ENCODE results near the gene NOP56. TPM values are rescaled to one million over a fixed set of nuclear protein-coding genes. Genes with fewer than 3 reads are reported as not detected.
A peak's percentile ranks its signal among the peaks of the same experiment; 100 is the strongest.

NOP56 gene, protein sequence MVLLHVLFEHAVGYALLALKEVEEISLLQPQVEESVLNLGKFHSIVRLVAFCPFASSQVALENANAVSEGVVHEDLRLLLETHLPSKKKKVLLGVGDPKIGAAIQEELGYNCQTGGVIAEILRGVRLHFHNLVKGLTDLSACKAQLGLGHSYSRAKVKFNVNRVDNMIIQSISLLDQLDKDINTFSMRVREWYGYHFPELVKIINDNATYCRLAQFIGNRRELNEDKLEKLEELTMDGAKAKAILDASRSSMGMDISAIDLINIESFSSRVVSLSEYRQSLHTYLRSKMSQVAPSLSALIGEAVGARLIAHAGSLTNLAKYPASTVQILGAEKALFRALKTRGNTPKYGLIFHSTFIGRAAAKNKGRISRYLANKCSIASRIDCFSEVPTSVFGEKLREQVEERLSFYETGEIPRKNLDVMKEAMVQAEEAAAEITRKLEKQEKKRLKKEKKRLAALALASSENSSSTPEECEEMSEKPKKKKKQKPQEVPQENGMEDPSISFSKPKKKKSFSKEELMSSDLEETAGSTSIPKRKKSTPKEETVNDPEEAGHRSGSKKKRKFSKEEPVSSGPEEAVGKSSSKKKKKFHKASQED
- 119 TPM for total RNA-seq

DNA sequence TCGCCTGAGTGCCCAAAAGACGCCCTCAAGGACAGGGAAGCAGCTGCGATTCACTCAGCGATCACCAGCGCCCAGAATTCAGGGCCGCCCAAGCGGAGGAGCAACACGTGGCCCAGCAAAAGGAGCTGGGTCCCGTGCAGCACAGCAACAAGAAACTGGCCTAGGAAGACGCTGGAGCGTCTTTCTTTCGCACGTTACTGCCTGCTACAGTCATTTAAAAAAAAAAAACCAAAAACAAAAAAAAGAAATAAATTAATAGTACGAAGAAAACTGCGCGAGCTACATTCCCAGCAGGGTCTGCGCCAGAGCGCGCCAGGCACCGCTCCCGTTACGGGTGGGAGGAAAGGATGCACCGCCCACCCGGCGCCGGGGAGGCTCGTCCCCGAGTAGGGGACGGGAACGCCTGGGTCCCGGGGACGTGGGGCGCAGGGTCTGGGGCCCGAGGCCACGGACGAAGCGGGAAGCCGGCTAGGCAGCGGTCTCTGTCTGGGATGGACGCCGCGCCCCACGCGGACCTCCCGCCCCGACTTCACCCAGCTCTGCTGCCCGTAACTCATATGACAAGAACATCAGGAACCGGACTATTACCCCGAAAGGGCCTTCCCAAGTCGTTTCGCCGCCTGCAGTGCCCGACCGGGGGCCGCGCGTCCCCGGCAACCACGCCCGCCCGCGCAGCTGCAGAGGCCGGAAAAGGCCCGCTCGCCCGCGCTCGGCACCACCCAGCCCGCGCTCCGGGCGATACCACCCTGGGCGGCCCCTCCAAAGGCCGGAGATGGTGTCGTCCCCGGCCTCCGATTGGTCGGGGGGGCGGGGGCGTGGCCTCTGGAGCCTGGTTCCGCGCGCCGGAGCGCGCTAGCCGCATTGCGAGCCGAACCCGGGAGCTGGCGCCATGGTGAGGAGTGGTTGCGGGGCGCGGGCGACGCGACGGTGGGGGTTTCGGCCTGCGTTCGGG is at the start of gene NOP56:
Gene NOP56, plus strand, starts transcription at position 861 of the 952 bp plus-strand sequence. Its CDS starts 29 bp downstream, at position 890.
- peak; percentile 99 for ATAC-seq

DNA sequence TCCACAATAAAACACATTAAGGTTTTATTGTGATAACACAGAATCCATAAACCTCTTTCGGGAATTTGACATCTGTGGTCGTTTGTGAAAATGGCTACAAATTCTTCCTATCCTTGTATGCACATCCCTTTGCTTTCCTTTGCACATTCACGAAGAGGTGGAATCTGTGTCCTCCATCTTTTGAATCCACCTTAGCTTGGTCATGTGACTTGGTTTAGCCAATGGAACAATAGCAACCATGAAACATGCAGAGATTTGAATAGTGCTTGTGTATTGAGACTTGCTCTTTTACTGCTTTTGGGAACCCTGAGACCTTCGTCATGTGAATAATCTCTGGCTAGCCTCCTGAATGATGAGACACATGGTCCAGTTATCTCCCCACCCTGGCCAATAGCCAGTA is 49.7 kb upstream of the NOP56 start:
- ATAC-seq: no peak

DNA sequence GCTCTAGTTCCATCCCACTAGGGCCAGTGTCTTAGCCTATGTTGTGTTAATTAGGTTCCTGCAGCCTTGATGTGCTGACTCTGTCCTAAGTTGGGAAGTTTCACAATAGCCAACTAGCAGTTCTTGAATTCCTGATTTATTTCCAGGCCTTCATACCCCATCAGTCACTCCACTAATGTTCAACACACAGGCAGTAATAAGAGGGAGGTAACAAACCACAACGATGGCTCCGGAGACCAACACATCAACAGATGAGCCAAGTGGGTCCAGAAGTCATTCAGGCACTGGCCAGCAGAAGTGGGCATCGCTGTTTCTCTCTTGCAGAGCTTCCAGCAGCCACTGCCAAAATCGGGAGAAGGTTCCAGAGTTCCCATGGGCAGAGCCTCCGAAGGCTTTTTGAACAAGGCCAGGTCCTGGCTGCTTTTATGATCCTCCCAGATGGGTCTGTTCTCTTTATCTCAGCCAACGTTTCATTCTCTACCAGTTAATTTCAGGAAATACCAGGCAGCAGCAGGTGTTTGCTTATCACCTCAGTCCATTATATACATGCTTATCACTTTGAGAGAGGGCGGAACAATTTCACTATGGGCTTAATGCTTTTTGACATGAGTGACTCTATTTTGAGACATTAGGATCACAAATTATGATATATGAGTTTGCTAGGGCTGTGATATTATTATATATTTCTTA is 48.5 kb upstream of the NOP56 start:
- ATAC-seq: no peak

DNA sequence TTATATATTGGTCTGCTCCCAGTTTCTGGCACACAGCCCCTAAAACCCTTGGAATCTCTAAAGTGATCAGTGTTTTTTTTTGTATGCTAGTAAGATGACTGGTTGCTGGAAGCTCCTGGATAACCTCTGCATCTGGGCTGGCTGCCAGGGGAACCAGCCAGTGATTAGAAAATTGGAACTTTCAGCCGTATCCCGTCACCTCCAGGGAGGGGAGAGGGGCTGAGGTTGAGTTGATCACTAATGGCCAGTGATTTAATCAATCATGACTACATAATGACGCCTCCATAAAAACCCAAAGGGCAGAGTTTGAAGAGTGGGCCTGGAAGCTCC is 48.0 kb upstream of the NOP56 start:
- no peak for ATAC-seq

DNA sequence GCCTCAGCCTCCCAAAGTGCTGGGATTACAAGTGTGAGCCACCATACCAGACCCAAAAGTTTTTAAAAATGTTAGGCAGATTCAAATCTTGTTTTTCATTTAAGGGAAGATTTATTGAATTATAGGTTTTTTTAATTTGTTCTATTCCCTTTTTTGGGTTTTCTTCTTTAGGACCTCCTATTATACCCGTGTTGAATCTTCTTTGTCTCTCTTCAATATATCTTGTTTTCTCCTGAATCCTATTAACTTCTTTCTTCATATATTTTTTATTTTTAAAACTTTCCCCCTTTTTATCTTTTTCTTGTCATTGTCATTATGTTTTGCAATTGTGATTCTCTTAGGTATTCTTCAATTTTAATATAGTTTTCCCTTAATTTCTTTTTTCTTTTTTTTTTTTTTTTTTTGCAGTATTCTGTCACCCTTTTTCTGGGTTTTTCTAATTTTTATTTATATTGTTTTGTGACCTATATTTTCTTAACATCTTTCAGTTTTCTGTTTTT is 45.9 kb upstream of the NOP56 start:
- ATAC-seq: no peak

DNA sequence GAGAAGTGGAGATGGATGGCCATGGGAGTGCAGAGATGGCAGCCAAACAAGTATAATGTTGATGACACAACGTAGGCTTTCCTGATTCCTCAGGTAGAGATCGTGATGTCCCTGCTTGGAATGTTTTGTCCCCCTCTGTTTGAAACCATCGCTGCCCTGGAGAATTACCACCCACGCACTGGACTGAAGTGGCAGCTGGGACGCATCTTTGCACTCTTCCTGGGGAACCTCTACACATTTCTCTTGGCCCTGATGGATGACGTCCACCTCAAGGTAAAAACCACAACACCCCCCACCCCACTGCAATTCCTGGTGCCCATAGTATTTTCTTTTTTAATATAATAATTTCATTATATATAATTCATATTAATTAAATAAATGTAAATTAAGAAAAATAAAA is 42.1 kb upstream of the NOP56 start:
- ATAC-seq: no peak

DNA sequence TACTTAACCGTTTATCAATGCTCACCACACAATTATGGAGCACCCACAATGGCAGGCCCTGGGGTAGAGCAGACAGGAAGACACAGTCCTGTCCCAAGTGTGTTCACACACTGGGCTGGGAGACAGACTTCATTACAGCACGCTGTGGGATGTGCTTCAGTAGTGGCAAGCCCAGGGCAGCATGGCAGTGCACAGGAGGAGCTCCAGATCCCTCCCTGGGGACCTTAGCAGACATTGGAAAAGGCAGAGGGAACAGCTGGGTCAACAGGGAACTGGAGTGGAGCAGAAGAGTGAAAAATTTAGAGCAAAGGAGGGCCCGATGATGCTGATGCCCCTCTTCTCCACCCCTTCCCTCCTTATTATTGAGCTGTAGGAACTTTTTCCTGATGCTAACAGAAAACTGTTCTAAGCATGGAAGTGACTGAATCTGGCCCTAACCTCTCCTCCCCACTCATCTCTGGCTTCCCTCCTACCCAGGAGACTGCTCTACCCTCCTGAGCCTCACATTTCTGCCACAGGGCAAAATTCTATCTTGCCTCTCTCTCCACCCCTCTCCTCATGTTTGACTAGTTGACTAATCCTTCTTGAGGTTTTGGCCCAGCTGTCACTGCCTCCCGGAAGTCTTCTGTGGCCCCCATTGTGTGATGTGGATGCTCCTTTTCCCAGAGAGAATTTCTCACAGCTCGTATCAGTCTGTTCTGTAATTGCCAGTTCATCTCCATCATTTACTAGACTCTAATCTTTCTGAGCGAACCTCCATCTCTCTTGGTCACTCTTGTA is 41.3 kb upstream of the NOP56 start:
- no peak for ATAC-seq

DNA sequence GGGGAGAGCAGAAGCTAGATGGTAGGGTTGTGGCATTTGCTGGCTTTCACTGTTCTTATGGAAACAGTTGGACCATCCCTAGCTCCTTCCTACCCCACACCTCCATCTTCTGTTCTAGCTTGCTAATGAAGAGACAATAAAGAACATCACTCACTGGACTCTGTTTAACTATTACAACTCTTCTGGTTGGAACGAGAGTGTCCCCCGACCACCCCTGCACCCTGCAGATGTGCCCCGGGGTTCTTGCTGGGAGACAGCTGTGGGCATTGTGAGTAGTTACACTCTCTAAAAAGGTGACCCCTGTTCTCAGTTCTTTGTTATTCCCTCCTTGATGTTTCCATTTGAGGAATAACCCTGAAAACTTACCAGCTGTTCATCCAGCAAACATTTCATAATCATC is 40.4 kb upstream of the NOP56 start:
- ATAC-seq: no peak

DNA sequence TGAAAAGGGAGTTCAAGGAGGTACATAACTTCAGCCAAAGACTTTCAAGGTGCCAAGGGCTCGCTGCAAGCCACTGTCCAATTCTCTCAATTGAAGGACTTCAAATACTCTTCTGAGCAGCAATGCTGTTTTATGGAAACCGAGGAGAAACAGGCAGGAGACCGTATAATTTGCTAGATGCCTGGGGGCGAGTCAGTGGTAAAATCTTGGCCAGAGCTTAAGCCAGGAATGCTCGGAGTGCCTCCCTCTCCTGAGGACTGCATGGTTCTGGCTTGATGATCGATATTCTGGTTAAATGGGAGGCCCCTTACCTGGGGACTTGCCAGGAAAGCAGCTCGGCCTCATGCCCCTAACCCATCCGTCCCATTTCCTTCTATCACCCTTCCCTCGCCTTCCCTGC is 35.8 kb upstream of the NOP56 start:
- no peak for ATAC-seq

DNA sequence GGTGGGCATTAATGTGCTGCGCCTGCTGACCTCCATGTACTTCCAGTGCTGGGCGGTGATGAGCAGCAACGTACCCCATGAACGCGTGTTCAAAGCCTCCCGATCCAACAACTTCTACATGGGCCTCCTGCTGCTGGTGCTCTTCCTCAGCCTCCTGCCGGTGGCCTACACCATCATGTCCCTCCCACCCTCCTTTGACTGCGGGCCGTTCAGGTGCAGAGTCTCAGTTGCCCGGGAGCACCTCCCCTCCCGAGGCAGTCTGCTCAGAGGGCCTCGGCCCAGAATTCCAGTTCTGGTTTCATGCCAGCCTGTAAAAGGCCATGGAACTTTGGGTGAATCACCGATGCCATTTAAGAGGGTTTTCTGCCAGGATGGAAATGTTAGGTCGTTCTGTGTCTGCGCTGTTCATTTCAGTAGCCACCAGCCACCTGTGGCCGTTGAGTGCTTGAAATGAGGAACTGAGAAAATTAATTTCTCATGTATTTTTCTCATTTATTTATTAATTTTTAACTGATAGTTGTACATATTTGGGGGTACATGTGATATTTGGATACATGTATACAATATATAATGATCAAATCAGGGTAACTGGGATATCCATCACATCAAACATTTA is 35.2 kb upstream of the NOP56 start:
- ATAC-seq: no peak

DNA sequence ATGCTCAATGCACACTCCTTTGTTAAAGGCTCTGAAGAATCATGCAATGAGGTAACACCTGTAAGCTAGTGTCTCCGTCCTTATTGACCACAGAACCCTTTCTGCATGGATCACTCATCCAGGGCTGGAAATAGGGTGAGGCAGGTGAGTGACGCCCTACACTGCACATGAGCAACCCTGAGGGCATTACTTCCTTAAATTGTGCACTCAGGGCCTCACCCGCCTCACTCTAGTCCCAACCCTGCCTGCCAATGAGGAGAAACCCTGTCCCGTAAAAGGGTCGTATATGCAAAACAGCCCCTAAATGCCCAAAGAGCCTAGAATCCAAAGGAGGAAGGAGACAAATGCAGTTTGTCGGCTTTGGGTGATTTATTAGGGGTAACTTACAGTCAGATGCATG is 33.6 kb upstream of the NOP56 start:
- no peak for ATAC-seq

DNA sequence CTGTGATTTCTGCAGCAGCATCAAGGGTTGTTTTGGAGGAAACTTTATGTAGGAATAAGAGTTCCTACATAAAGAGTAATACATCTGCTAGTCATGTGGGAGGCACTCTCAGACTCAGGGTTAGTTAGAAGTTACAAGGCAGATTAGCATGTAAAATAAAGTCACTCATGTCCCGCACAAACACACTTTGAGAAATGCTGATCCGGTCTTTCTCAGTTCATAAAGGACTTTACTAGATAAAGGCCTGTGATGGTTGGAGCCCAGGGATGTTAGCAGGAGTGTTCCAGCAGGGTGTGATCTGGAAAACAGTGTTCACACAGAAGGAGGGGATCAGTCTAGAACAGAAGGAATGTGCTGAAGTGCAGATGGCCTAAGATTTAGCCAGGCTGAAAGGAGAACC is 33.1 kb upstream of the NOP56 start:
- no peak for ATAC-seq

DNA sequence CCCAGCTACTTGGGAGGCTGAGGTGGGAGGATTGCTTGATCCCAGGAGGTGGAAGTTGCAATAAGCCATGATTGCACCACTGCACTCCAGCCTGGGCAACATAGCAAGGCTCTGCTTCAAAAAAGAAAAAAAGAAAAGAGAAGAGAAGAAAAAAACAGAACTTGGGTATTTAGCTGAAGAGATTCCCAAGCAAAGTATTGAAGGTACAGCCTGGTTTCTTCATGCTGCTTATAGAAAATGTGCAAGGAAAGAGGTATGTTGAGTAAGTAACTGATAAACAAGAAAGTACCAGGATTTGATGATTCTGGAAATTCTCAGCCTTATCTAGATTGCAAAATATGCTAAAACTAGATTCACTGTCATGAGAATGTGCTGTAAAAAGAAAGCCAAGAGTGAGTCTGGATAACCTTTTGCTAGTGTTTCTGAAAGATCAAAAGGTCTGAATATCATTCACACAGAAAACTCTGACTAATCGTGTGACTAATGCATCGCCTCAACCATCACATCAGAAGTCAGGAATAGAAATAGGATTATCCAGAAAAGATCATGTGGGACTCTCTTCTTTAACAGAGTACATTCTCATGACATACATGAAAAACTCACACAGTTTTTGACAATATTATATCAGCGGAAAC is 32.4 kb upstream of the NOP56 start:
- ATAC-seq: no peak

DNA sequence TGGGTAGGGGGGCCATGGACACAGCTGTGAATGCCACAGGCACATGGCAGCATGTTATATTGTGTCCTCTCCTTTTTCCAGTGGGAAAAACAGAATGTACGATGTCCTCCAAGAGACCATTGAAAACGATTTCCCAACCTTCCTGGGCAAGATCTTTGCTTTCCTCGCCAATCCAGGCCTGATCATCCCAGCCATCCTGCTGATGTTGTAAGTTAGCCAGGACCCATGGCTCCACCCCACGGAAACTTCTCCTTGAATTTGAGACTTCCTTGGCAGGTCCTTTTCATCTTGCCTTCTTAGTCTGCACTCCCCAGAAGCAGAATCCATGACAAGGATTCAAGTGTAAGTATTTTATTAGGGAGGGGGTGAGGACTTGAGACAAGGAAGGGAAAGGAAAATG is 28.2 kb upstream of the NOP56 start:
- ATAC-seq: no peak

DNA sequence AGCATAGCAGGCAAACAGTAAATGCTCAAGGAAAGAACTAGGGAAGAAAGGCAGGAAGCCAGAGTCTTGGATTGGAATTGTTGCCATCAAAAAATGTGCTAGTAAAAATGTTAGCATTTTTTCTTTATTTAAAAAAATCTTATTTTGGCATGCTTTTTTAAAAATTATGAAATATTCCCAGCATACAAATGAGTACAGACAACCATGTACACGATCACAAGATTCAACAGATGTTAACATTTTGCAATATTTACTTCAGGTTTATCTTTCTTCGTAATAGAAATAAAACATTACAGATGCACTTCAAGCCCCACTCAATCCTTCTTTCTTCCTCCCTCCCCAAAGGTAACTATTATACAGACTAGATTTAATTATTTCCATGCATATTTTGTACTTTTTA is 27.4 kb upstream of the NOP56 start:
- no peak for ATAC-seq

DNA sequence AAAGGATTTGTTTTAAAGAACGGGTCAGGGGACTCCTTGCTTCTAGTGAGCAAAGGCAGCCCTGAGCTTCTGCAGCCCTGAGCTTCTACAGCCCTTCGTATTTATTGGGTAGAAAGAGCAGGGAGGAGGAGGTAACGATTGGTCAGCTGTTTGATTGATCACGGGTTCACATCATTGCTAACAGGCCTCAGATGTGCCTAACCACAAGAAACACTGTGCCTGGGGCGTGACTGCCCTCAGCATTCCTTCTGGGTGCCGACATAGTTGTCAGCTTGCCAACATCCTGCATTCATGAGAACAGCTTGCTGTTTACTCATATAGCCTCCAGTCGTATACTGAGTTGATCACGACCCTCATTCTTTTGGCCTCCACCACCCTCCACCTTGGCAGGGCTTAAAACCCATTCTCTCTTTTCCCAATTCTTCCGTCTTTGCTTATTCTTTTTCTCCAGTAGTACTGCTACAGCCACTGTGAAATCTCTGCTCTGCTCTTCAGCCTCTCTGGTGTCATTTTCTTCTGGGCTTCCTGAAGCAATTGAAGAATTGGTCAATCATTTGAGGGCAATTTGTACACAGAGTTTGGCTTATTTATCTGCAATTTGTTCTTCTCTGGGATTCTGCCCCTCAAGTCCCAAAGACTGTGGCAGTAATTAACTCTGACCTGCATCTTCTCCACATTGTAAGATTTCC is 25.4 kb upstream of the NOP56 start:
- peak; percentile 28 for ATAC-seq

DNA sequence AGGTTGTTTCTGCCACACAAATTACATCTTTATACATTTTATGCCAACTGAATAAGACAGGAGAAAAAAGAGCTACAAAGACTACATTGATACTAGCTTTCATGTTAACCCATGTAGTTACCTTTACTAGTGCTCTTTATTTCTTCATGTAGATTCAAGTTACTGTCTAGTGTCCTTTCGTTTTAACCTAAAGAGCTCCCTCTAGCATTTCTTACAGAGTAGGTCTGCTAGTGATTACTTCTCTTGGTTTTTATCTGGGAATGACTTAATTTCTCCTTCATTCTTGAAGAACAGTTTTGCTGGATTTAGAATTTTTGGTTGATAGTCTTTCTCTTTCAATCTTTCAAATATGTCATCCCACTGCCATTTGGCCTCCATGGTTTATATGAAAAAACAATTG is 21.2 kb upstream of the NOP56 start:
- no peak for ATAC-seq

DNA sequence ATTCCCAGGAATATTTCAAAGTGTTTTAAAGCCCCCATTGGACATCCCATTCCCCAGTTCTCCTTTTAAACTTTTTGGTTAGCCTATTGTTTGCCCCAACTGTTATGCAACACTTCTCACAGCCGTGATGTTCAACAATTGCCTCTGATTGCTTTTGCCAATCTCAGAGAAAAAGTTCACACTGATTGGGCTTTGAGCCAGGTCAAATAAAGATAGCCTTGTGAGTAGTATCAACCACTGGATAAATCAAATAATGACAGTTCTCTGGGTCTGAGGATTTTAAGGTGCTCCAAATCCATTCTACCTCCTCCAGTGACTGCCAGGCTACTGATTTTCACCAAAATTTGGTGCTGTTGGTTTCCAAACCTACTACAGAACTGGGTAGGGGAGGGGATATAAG is 19.1 kb upstream of the NOP56 start:
- ATAC-seq: no peak

DNA sequence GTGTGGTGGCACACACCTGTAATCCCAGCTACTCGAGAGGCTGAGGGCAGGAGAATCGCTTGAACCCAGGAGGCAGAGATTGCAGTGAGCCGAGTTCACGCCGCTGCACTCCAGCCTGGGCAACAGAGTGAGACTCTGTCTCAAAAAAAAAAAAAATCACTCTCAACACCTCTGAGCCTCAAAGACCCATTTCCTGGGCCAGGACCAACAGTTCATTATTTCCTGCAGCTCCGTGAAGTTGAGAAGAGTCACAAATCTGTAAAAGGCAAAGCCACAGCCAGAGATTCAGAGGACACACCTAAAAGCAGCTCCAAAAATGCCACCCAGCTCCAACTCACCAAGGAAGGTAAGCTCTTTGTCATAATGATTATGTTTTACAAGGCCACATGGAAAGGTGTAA is 15.2 kb upstream of the NOP56 start:
- ATAC-seq: no peak

DNA sequence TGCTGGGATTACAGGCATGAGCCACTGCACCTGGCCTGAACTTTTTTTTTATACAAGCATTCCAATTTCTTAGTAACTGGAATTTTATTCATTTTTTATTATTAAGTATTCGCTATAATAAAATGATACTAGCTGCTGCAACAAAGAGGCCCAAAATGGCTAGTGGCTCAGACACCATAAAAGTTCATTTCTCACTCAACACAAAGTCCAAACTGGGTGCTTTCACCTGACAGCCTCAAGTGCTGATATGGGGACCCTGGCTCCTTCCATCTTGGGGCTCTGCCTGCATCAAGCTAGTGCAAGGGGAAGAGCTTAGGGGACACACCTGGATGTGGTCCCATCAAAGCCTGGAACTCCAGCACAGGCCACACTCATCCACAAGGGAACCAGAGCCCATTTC is 12.2 kb upstream of the NOP56 start:
- ATAC-seq: no peak
